ENCODE results near the gene SUGCT. TPM values are rescaled to one million over a fixed set of nuclear protein-coding genes. Genes with fewer than 3 reads are reported as not detected.

SUGCT gene
- total and polyA plus RNA-seq, 8 donors = 2.0 to 4.2 (median 2.9) TPM

DNA sequence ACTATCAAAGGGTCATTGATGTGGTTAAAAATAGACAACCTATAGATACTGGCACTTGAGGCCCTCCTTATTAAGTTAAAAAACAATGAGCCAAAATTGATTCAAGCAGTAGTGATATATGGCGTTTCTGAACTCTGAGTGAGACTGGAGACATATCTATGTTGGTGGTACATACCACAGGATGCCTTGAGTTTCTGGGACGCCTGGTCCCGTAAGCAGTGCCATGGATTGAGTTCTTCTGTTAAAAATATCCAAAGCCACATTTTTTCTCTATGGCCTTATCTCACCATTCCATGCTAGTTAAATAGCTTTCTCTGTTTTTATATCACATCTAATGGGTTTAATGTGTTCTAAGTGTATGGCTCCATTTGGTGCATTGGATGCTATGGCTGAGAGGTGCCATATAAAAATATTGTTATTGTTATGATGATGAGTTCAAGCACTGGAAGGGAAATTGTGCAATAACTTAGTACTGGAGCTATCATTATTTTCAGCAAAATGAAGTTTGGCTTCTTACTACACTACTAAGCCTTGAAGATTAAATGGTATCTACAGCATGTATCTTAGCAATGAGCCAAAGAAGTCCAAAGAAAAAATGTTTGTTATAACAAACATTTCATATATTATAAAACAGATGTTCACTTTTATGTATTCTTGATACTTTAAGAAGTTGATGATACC, 713.9 kb downstream of the SUGCT start:
- intact Hi-C loops (cut with DNase I) = no loop called here
- no peak for DNase-seq
- H3K27me3 ChIP-seq = no peaks in the 10 kb centered on the region
- TF ChIP-seq, protein P1, sequence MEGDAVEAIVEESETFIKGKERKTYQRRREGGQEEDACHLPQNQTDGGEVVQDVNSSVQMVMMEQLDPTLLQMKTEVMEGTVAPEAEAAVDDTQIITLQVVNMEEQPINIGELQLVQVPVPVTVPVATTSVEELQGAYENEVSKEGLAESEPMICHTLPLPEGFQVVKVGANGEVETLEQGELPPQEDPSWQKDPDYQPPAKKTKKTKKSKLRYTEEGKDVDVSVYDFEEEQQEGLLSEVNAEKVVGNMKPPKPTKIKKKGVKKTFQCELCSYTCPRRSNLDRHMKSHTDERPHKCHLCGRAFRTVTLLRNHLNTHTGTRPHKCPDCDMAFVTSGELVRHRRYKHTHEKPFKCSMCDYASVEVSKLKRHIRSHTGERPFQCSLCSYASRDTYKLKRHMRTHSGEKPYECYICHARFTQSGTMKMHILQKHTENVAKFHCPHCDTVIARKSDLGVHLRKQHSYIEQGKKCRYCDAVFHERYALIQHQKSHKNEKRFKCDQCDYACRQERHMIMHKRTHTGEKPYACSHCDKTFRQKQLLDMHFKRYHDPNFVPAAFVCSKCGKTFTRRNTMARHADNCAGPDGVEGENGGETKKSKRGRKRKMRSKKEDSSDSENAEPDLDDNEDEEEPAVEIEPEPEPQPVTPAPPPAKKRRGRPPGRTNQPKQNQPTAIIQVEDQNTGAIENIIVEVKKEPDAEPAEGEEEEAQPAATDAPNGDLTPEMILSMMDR (IDR thresholded peaks at IDR 0.05) = no peak
- no peaks in the 10 kb centered on the region for H3K36me3 ChIP-seq
- H3K27ac ChIP-seq = no peak overlapping the region
- H3K4me3 ChIP-seq = no peak overlapping the region
- H3K4me1 ChIP-seq = no peaks in the 10 kb centered on the region
- H3K9me3 ChIP-seq = peaks cover 0 to 3% of the 10 kb centered on the region in 2 donors
- no peak for ATAC-seq

GRCh38 chr7:40850017-40850416, 715.2 kb downstream of the SUGCT start:
- no peak for DNase-seq

DNA sequence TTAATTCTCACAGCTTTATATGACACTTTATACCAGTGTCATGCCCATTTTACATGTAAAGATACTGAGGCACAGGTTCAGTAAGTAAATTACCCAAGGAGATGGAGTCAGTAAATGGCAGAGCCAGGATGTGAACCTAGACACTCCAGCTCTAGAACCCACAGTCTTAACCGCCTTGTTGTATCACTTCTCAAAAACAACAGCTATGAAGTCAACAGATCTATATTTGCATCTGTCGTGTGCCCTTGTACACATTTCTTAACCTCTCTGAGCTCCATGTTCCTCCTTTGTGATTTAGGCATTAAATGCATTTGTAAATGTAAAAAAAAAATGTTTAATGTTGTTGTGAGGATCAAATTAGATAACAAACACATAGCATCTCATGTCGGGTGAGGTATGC, 716.2 kb downstream of the SUGCT start:
- Histone ChIP-seq H3K4me3 (no peak overlapping the region), H3K27me3 (no peaks in the 10 kb centered on the region), H3K27ac (no peak overlapping the region), H3K9me3 (no peaks in the 10 kb centered on the region), H3K36me3 (no peaks in the 10 kb centered on the region), H3K4me1 (no peaks in the 10 kb centered on the region)
- TF ChIP-seq, protein P1 (IDR thresholded peaks at IDR 0.05) = no peak
- intact Hi-C loops (cut with DNase I) = no loop called here
- ATAC-seq (no peak), DNase-seq (no peak)

More at GRCh38 chr7:40850017-40850416, 715.2 kb downstream of the SUGCT start:
- H3K9me3 ChIP-seq = no peaks in the 10 kb centered on the region
- H3K27ac ChIP-seq = no peak overlapping the region
- no peak overlapping the region for H3K4me3 ChIP-seq
- no peaks in the 10 kb centered on the region for H3K27me3 ChIP-seq
- no peaks in the 10 kb centered on the region for H3K4me1 ChIP-seq
- no peak for ATAC-seq
- TF ChIP-seq, protein P1 (IDR thresholded peaks at IDR 0.05) = no peak
- intact Hi-C loops (cut with DNase I) = no loop called here
- no peaks in the 10 kb centered on the region for H3K36me3 ChIP-seq

- Histone ChIP-seq H3K4me3 (no peak overlapping the region), H3K27me3 (no peaks in the 10 kb centered on the region), H3K27ac (no peak overlapping the region), H3K9me3 (no peaks in the 10 kb centered on the region), H3K36me3 (no peaks in the 10 kb centered on the region), H3K4me1 (no peaks in the 10 kb centered on the region)
- intact Hi-C loops (cut with DNase I) = no loop called here
- no peak for DNase-seq
- TF ChIP-seq, protein P1 (IDR thresholded peaks at IDR 0.05) = no peak
- no peak for ATAC-seq
Measured at GRCh38 chr7:40859076-40859475, 724.3 kb downstream of the SUGCT start.

- peak in 1 of 4 donors; percentile 67 for DNase-seq
Measured at GRCh38 chr7:40859965-40860543, 725.2 kb downstream of the SUGCT start.

More at GRCh38 chr7:40859965-40860543, 725.2 kb downstream of the SUGCT start:
- H3K36me3 ChIP-seq = no peaks in the 10 kb centered on the region
- H3K4me3 ChIP-seq = no peak overlapping the region
- H3K27me3 ChIP-seq = no peaks in the 10 kb centered on the region
- TF ChIP-seq, protein P1 (IDR thresholded peaks at IDR 0.05) = no peak
- no peak overlapping the region for H3K27ac ChIP-seq
- intact Hi-C loops (cut with DNase I) = no loop called here
- ATAC-seq = no peak
- H3K9me3 ChIP-seq = no peaks in the 10 kb centered on the region
- H3K4me1 ChIP-seq = no peaks in the 10 kb centered on the region

Measured in left lung (tissue), 10 donors.